NOMO-1 treated with DMSO at 0.1 percent for 48 hours (cell line): ENCODE data around the gene ROR1.
"Not testable (repeated sequence)": the region's sequence is repeated elsewhere in the genome, so short reads cannot be mapped to it uniquely, and the experiment has no call there.

Experiments
- DNase-seq: peaks from one replicate; lab custom pipeline; 2025; ENCODE audit not compliant: unreplicated experiment; lab: John Stamatoyannopoulos, UW

ROR1 gene

GRCh38 chr1:63821091-63822005 is 47.5 kb downstream of the ROR1 start:
- DNase-seq: peak; percentile 14

GRCh38 chr1:63822540-63822939 is 48.7 kb downstream of the ROR1 start:
- DNase-seq: no peak

- DNase-seq: no peak
These were observed 50.6 kb downstream of the ROR1 start for GRCh38 chr1:63824451-63824850.

GRCh38 chr1:63825111-63825510 is 51.3 kb downstream of the ROR1 start:
- DNase-seq: no peak

GRCh38 chr1:63826246-63826861 is 52.5 kb downstream of the ROR1 start:
- DNase-seq: not testable (repeated sequence)

- no peak for DNase-seq
These were observed 53.8 kb downstream of the ROR1 start for GRCh38 chr1:63827411-63828321.

- DNase-seq: peak; percentile 42
These were observed 54.7 kb downstream of the ROR1 start for GRCh38 chr1:63828322-63829044.

GRCh38 chr1:63829349-63830327 is 55.8 kb downstream of the ROR1 start:
- no peak for DNase-seq

- no peak for DNase-seq
These were observed 57.6 kb downstream of the ROR1 start for GRCh38 chr1:63831409-63831808.

GRCh38 chr1:63833363-63834119 is 59.7 kb downstream of the ROR1 start:
- DNase-seq: no peak

GRCh38 chr1:63835128-63835527 is 61.3 kb downstream of the ROR1 start:
- DNase-seq: no peak

GRCh38 chr1:63836374-63836773 is 62.6 kb downstream of the ROR1 start:
- no peak for DNase-seq

- DNase-seq: no peak
These were observed 63.0 kb downstream of the ROR1 start for GRCh38 chr1:63836830-63837229.

GRCh38 chr1:63843010-63843409 is 69.2 kb downstream of the ROR1 start:
- DNase-seq: no peak

GRCh38 chr1:63843884-63844283 is 70.1 kb downstream of the ROR1 start:
- DNase-seq: no peak

- no peak for DNase-seq
These were observed 71.5 kb downstream of the ROR1 start for GRCh38 chr1:63845346-63845745.

- no peak for DNase-seq
These were observed 73.6 kb downstream of the ROR1 start for GRCh38 chr1:63847308-63847910.

- DNase-seq: no peak
These were observed 74.9 kb downstream of the ROR1 start for GRCh38 chr1:63848733-63849132.
